Measurements from ENCODE around the gene NUAK1.

DNA sequence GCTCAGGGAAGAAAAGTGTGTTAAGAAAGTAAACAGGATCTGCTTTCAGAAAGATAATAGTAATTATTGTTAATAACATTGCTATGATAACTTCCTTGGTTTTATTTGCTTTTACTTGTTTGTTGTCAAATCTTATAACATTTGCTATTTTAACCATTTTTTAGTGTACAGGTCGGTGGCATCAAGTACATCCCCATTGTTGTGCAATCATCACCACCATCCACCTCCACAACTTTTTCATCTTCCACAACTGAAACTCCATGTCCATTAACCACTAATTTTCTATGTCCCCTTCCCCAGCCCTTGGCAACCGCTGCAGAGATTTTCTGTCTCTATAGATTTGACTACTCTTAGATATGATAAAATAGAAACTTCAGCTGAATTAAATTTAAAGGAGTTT, 22.7 kb upstream of the NUAK1 start:
- no peak for TF ChIP-seq POLR2A (IDR thresholded peaks at IDR 0.05)
- TF ChIP-seq, protein P1, sequence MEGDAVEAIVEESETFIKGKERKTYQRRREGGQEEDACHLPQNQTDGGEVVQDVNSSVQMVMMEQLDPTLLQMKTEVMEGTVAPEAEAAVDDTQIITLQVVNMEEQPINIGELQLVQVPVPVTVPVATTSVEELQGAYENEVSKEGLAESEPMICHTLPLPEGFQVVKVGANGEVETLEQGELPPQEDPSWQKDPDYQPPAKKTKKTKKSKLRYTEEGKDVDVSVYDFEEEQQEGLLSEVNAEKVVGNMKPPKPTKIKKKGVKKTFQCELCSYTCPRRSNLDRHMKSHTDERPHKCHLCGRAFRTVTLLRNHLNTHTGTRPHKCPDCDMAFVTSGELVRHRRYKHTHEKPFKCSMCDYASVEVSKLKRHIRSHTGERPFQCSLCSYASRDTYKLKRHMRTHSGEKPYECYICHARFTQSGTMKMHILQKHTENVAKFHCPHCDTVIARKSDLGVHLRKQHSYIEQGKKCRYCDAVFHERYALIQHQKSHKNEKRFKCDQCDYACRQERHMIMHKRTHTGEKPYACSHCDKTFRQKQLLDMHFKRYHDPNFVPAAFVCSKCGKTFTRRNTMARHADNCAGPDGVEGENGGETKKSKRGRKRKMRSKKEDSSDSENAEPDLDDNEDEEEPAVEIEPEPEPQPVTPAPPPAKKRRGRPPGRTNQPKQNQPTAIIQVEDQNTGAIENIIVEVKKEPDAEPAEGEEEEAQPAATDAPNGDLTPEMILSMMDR (IDR thresholded peaks at IDR 0.05) = no peak
